NOMO-1 treated with DMSO at 0.1 percent for 48 hours (cell line): ENCODE data around the gene RASIP1.
"Not testable (repeated sequence)": the region's sequence is repeated elsewhere in the genome, so short reads cannot be mapped to it uniquely, and the experiment has no call there.

Experiments
- DNase-seq: peaks from one replicate; lab custom pipeline; 2025; ENCODE audit not compliant: unreplicated experiment; lab: John Stamatoyannopoulos, UW

The RASIP1 gene, protein sequence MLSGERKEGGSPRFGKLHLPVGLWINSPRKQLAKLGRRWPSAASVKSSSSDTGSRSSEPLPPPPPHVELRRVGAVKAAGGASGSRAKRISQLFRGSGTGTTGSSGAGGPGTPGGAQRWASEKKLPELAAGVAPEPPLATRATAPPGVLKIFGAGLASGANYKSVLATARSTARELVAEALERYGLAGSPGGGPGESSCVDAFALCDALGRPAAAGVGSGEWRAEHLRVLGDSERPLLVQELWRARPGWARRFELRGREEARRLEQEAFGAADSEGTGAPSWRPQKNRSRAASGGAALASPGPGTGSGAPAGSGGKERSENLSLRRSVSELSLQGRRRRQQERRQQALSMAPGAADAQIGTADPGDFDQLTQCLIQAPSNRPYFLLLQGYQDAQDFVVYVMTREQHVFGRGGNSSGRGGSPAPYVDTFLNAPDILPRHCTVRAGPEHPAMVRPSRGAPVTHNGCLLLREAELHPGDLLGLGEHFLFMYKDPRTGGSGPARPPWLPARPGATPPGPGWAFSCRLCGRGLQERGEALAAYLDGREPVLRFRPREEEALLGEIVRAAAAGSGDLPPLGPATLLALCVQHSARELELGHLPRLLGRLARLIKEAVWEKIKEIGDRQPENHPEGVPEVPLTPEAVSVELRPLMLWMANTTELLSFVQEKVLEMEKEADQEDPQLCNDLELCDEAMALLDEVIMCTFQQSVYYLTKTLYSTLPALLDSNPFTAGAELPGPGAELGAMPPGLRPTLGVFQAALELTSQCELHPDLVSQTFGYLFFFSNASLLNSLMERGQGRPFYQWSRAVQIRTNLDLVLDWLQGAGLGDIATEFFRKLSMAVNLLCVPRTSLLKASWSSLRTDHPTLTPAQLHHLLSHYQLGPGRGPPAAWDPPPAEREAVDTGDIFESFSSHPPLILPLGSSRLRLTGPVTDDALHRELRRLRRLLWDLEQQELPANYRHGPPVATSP

DNA sequence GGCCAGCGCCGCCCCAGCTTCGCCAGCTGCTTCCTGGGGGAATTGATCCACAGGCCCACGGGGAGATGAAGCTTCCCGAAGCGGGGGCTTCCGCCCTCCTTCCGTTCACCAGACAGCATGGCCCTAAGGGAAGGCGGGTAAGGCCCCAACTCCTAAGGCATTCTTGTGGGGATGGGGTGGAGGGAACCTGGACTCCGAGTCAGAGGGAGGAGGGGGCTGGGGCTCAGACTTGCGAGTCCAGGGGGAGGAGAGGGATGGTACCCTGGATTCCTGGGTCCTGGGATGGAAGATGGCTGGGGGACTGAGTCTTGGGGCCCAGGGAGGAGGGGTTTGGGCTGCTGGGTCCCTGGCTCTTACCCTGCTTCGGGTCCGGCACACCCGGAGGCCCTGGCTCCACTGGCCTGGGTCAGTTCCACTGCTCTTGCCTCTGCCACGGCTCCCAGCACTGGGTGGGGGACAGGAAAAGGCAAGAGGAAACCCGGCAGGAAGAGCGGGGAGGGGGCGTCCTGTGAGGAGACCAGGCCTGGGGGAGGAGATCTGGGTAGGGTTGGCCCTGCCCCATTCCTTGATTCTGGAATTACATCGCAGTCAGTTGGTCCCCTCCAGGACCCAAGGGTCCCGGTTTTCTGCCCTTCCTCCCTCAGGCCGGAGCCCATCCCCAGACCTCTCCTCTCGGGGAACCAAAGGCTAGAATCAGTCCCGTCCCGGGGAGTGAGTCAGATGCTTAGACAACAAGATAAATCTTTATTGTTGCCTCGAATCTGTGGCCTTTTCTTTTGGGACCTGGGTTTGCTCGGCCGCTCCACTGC, at the start of gene RASIP1:
TSS of gene RASIP1 (minus strand) at position 447 of the 809 bp plus-strand sequence. CDS start at position 119, 328 bp downstream.
- no peak for DNase-seq

DNA sequence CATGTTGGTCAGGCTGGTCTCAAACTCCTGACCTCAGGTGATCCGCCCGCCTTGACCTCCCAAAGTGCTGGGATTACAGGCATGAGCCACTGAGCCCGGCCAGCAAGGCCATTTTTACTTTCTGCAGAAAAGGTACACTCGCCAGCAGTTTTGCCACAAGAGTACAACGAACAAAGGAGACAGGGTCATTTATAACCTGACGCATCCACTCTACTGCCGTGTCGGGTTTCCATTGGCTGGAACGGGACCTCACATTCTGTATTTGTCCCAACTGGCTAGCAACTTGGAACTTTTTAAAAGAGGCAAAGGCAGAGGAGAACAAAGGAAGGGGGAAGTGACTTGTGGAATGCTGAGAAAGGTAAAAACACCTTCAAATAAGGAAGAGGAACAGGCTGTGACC, 46.9 kb upstream of the RASIP1 start:
- DNase-seq = not testable (repeated sequence)

DNA sequence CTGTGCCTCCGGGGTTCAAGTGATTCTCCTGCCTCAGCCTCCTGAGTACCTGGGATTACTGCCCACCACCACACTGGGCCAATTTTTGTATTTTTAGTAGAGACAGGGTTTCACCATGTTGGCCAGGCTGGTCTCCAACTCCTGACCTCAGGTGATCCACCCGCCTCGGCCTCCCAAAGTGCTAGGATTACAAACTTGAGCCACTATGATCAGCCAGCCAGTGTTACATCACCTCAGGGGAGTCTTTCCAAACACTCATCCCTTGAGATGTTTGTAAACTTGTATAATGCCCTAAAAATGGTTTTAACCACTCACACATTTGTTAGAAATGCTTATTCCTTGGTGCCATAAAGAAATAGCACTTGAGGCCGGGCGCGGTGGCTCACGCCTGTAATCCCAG, 46.0 kb upstream of the RASIP1 start:
- not testable (repeated sequence) for DNase-seq

DNA sequence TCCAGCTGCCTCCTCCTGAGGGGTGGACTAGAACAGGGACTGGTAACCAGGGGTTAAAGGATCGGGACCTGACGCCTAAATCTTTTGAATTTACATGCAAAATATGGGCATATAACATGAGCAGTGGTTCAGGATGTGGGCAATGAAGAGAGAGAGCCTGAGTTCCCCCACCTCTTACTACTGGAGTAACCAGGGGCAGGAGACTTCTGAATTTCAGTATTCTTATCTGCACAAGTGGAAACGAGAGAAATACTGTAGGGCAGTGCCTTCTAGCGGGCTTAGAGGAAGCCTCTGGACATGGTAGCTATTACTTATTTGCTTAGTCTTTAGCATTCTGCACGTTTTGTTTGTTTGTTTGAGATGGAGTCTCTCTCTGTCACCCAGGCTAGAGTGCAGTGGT, 44.1 kb upstream of the RASIP1 start:
- DNase-seq = no peak

DNA sequence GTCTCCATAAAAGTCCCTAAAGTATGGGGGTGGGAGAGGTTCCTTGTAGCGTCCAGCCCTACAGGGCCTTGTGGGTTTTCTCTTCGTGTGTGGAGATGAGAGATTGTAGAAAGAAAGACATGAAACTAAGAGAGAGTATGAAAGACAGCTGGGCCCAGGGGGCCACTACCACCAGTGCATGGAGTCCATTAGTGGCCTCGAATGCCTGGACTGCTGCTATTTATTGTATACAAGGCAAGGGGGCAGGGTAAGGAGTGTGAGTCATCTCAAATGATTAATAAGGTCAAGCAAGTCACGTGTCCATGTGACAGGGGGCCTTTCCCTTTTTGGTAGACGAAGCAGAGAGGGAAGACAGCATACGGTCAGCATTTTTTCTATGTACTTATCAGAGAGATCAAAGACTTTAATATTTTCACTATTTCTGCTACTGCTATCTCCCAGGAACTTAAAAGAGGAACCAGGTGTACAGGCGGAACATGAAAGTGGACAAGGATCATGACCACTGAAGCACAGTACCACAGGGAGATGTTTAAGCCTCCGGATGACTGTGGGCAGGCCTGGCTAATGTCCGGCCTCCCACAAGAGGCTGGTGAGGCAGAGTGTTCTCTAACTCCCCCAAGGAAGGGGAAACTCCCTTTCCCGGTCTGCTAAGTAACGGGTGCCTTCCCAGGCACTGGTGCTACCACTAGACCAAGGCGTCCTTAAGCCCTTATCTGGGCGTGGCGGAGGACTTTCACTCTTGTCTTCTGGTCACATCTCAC, 40.4 kb upstream of the RASIP1 start:
- DNase-seq = peak; percentile 46

DNA sequence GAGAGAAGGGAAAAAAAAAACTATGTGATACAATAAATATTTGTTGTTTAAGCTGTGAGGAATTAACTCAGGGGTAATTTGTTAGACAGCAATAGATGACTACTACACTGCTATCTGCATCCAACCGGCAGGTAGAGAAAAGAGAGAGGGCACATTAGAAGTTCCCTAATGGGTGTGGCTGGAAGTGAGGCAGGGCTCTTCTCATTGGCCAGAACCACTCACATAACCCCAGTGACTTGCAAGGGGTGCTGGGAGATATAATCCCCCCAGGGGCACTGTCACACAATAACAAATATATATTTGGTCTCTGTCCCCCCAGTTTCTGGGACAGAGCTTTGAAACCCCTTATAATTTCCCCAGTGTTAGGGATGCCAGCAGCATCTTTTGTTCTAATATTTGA, 39.2 kb upstream of the RASIP1 start:
- DNase-seq = no peak

DNA sequence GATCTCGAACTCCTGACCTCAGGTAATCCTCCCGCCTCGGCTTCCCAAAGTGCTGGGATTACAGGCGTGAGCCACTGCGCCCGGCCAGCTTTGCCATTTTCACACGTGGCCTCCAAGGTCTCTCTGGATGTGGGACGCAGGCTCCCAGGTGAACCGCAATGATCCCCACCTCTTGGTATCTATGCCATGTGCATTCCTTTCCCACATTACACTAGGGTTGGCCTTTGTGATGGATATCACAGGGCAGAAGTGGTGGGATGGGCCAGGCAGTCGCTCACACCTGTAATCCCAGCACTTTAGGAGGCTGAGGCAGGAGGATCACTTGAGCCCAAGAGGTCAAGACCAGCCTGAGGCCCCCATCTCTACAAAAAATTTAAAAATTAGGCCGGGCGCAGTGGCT, 37.3 kb upstream of the RASIP1 start:
- DNase-seq = no peak

DNA sequence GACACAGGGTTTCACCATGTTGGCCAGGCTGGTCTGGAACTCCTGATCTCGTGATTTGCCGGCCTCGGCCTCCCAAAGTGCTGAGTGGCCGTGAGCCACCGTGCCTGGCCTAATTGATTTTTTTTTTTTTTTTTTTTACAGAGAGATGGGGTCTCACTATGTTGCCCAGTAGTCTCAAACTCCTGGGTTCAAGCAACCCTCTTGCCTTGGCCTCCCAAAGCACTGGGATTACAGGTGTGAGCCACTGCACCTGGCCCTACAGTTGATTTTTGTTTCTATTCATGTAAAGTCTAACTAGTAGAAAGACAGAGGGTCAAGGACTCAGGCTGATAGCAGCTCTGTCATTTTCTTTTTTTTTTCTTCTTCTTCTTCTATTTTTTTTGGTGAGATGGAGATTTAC, 36.7 kb upstream of the RASIP1 start:
- no peak for DNase-seq

DNA sequence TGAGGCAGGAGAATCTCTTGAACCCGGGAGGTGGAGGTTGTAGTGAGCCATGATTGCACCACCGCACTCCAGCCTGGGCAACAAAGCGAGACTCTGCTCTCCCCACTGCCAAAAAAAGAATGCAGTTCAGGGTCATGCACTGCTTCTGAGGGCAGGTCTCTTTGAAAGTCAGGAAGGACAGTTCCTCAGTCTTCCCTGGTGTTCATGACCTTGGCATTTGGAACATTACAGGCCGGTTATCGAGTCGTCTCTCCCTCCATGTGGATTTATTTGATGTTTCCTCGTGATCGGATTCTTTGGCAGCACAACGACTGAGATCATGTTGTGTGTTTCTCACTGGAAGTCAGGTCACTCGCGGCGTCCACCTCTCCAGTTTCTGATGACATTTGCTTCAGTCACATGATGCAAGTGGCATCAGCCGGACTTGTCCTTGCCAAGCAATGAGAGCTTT, 32.1 kb upstream of the RASIP1 start:
- no peak for DNase-seq

DNA sequence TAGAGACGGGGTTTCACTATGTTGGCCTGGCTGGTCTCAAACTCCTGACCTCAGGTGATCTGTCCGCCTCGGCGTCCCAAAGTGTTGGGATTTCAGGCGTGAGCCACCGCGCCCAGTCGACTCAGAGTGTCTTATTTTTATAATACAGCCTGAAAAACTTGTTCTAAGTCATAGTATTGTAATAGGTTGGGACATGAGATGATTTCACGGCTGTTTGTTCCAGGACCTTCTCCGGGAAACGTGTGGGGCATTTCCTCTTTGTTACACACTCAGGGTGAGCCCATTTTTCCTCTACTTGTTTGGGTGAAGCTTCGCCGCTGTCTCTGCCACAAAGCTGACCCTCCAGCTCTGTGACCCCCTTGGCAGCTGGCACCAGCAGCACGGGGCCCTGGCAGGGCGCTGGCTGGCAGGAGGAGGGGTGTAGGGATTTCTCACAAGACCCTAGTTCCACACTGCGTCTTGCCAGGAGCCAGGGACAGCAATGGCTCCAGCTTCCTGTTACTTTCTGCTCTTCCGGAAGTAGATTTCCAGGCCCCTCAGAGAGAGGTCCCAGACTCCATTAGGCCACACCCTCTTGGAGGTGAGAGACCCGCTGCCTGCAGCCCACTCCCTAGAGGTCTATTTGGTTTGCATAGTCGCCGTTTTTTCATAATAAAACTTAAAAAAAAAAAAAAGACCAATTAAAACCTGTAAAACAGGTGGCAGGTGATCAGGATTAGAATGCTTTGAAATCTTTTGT, 30.5 kb upstream of the RASIP1 start:
- no peak for DNase-seq

DNA sequence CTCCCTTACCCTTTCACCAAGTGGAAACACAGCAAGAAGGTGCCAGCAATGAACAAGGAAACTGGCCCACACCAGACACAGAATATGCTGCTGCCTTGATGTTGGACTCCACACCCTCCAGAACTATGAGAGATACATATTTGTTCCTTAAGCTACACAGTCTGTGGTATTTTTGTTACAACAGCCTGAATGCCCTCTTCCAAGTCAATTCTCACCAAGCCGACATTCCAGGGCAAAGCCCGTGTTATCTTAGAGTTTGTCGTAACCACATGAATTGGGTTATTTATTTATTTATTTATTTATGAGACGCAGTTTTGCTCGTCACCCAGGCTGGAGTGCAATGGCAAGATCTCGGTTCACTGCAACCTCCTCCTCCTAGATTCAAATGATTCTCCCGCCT, 29.9 kb upstream of the RASIP1 start:
- no peak for DNase-seq

DNA sequence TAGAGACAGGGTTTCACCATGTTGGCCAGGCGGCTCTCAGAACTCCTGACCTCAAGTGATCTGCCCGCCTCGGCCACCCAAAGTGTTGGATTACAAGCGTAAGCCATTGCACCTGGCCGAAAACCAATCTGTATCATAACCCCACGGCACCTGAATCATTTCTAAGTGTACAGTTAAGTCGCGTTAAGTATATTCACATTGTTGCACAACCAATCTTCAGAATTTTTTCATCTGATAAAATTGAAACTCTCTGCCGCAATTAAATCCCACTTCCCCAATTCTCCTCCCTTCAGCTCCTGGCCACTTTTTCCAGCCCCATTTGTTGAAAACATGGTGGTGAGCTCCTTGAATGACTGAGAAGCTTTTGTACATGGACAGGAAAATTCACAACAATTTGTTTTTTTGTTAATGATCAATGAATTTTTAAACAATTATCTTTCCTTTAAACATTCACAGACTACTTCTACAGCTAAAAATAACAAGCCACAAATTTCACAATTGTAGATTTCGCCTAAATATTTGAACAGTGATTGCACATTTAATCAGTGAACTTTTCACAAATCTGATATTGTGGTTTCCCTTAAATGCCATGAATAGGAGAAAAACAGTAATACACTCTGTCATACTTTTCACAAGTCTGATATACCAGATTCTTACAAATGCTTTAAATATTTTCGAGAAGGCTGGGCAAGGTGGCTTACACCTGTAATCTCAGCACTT, 28.7 kb upstream of the RASIP1 start:
- peak; percentile 82 for DNase-seq

DNA sequence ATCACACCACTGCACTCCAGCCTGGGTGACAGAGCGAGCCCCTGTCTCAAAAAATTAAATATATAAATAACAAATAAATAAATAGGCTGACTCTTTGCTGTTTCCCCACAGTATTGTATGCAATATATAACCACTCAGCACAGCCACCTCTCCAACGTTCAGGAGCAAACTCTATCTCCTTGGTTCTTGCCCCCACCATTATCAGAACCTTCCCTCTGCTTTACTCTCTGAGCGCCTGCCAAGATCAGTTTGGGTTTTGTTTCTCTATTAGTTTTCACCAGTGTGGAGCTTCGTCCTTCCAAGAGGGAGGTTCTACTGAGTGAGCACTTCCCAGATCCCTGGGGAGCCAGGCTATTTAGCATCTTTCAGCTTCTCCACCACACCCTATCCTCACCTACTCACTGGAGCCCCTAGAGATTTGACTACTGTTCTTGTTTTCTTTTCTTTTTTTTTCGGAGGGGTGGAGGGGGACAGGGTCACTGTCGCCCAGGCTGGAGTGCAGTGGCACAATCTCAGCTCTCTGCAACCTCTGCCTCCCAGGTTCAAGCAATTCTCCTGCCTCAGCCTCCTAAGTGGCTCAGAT, 27.9 kb upstream of the RASIP1 start:
- not testable (repeated sequence) for DNase-seq

DNA sequence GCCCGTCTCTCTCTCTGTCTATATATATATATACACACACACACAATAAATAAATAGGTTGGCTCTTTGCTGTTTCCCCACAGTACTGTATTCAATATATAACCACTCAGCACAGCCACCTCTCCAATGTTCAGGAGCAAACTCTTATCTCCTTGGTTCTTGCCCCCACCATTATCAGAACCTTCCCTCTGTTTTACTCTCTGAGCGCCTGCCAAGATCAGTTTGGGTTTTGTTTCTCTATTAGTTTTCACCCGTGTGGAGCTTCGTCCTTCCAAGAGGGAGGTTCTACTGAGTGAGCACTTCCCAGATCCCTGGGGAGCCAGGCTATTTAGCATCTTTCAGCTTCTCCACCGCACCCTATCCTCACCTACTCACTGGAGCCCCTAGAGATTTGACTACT, 25.4 kb upstream of the RASIP1 start:
- DNase-seq = not testable (repeated sequence)

DNA sequence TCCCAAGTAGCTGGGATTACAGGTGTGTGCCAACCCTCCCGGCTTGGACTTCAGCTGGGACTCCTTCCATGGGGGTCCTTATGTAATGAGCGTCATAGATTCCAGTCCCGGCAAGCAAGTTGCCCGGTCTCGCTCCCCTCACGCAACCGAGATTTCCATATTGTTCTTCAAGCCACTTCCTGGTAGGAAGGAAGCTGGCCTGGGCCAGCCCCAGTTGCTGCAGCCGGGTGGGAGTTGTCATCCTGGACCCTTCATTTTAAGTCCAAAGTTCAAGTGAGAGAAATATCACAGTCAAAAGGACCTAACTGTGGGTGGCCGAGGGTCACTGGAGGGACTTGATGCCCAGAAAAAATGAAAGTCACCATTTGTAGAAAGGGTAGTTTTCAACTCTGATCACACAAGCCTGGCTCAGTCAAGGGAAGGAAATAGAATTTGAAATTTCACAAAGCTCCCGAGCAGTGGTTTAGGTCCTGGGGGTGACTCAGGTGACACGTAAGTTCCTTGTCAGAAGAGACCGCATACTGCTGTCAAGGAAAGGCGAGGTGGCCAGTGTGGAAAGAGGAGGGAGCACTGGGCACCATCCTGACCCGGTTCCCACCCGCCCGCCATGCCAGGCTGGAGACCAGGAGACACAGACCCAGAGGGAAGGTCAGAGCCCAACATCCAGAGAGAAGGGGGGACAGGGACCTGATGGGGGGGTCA, 20.2 kb upstream of the RASIP1 start:
- peak; percentile 33 for DNase-seq

DNA sequence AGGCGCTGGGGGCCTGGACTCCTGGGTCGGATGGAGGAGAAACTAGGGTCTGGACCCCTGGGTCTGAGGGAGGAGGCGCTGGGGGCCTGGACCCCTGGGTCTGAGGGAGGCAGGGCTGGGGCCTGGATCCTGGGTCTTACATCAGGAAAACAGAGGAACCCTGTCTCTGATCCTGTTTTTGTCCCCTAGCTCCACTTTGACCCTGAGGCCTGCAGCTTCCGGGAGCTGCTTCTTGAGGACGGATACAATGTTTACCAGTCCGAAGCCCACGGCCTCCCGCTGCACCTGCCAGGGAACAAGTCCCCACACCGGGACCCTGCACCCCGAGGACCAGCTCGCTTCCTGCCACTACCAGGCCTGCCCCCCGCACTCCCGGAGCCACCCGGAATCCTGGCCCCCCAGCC, 17.3 kb upstream of the RASIP1 start:
- DNase-seq = no peak

DNA sequence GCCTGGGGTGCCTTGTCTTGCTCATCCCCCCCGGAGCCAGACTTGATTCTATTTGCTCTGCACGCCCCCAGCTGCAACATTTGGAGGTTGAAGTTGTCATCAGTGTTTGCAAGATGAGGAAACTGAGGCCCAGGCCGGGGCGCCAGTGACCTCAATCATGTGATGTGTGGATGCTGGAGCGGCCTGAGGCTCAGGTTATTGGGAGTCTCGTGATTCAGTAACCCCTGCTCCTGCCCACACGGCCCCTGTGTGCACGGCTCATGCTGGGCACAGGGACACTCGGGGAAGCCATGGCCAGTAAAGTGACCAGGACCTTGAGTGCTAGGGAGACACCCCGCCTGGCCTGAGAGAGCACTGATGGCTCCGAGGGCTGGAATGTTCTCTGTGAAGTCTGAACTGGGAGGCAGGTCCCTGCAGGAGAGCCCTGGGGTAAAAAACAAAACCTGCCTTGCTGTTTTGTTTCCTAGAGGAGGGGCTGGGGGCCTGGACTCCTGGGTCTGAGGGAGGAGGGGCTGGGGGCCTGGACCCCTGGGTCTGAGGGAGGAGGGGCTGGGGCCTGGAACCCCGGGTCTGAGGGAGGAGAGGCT, 16.8 kb upstream of the RASIP1 start:
- DNase-seq = no peak

DNA sequence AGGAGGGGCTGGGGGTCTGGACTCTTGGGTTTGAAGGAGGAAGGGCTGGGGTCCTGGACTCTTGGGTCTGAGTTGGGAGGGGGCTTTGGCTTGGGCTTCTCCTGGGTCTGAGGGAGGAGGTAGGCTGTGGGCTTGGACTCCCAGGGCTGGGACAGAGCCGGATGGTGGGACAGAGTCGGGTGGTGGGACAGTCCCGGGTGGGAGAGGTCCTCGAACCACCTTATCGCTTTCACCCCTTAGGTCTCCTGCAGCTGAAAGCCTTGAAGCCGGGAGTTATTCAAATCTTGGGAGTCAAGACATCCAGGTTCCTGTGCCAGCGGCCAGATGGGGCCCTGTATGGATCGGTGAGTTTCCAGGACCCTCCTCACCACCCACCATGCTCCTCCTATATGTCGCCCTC, 16.3 kb upstream of the RASIP1 start:
- DNase-seq = no peak
